OCI-LY1 (cell line): Measurements from ENCODE around the gene SV2B.

Experiments used
- EZH2 ChIP-seq: fragments of 200-600 bp; sonication (generic), shearing (Covaris generic); IDR thresholded peaks from 2 replicates; pipeline ENCODE4 v1.8.0; 2017; ENCODE audit warnings: borderline replicate concordance, mixed run types, mild to moderate bottlenecking, antibody characterized with exemption, low read length, moderate library complexity, mixed read lengths
- TF ChIP-seq, protein P1 (sequence below): fragments of 200-600 bp; sonication (generic), shearing (Covaris generic); IDR thresholded peaks from 2 replicates; pipeline ENCODE4 v1.5.1; 2017; ENCODE audit warnings: mild to moderate bottlenecking, antibody characterized with exemption, low read length, moderate library complexity, mixed read lengths

DNA sequence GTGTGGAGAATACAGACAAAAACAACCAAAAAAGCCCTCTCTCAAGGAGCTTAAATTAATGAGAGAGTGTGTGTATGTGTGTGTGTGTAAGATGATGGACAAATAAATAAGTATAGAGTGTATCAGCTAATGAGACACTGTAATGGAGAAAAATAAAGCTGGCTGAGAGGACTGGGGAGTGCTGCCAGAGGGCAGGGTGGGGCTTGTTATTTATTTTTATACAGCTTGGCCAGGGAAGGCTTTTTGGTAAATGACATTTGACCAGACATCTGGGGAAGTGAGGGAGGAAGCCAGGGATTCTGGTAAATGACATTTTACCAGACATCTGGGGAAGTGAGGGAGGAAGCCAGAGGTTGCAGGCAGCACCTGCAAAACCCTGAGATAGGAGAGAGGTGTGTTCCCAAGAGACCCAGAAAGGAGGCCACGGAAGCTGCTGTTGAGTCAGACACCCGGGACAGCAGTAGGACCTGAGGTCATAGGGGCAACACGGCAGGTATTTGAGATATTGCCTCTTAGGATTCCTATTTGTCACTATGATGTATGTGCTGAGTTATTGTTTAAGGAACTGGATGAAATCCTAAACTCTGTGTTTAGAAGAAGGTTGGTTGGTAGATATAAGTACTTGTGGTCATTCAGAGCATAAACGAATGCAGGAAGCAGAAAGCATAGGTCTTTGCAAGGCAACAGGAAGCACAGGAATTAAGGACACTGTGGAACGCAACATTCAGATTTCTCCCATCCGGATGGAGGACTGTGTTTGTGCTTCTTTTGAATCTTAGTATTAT, 2.7 kb downstream of the SV2B start:
- TF ChIP-seq, protein P1, sequence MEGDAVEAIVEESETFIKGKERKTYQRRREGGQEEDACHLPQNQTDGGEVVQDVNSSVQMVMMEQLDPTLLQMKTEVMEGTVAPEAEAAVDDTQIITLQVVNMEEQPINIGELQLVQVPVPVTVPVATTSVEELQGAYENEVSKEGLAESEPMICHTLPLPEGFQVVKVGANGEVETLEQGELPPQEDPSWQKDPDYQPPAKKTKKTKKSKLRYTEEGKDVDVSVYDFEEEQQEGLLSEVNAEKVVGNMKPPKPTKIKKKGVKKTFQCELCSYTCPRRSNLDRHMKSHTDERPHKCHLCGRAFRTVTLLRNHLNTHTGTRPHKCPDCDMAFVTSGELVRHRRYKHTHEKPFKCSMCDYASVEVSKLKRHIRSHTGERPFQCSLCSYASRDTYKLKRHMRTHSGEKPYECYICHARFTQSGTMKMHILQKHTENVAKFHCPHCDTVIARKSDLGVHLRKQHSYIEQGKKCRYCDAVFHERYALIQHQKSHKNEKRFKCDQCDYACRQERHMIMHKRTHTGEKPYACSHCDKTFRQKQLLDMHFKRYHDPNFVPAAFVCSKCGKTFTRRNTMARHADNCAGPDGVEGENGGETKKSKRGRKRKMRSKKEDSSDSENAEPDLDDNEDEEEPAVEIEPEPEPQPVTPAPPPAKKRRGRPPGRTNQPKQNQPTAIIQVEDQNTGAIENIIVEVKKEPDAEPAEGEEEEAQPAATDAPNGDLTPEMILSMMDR = no peak
- TF ChIP-seq EZH2 = no peak
